Stimulated activated CD8-positive, alpha-beta memory T cell treated with anti-CD3 and anti-CD28 coated beads, Interleukin-15, amount 100 ng/mL, for 24 hours (primary cell): ENCODE results near the gene PTCHD4.

Experiments
- DNase-seq: peaks from one replicate; pipeline ENCODE4 v3.0.0-alpha.2; 2020; ENCODE audit warnings: low read depth

PTCHD4 gene

DNA sequence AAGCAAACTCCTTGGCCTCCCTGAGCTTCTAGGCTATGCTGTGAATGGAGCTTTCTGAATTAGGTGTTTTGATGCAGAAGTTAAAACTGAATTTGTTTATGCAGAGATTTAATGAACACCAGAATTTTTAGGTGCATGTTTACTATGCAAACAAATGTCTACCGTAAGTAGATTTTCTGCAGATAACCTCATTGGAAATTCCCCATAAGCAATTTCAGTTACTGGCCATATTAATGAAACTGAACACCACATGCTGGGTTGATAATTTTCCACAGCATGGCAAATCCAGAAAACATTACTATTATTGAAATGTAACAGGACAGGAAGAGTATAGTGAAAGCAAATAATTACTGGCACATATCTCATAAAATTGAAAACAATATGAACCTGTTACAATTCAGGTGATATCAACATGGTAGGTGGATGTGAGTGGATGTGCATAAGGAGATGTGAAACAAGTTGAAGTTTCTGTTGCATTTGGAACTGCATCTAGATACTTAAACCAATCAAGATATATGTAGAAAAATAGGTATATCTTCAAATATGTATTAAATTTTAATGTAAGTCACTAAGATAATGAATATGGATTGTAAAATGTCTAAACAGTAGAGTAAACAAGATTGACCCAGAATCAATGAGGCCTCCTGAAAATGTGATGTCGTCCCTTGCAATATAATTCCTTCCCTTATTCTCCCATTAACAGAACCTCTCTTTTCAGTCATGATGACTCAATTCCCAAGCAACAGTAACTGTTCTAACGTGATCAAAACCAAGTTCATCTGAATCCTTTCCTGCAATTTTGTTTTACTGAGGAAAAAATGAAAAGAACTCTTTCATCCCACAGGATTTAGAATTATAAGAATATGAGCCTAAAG is 11.0 kb downstream of the PTCHD4 start:
- DNase-seq: no peak

DNA sequence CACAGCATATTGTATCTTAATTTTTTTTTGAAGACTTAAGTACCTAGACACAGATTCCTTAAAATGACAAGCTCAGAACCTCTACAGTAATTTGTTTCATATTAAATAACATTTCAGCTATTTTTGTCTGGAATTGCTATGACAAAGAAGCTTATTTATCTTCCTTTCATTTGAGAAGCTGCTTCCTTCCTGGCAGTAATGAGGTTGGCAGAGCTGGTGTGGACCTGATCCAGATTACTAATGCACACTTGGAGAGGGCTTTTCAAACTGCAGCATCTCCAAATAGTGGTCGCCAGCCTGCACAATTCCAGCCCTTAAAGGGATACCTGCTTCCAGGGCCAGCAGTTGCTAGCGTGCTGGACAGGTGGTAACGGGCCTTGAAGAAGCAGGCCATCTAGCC is 12.1 kb downstream of the PTCHD4 start:
- no peak for DNase-seq

DNA sequence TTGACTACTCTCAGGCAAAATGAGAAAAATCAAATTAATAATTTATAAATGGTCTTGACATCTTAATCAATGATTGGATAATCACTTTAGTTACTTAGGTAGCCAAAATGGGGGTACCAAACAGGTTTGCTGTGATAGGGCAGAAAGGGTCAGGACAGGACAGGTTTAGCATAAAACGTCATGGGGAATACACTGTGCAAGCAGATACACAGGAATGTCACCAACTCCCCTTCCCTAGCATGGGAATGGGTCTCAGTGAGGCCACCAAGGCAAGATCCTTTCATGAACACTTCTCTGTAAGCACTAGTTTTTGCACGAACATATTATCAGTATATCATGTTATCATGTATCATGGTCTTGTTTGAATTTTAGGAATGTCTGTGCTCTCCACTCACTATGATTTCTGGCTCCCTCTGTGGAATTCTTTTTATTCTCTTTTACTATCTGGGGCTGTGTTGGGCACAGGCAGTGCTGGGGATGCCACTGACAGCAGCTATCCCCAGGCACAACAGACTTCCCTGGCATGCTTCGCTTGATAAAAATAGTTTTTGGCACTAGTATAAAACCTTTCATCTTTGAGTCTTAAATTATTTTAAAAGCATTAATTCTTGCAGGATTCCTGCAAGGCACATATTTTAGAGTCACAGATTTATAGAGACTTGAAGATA is 18.3 kb downstream of the PTCHD4 start:
- DNase-seq: no peak

DNA sequence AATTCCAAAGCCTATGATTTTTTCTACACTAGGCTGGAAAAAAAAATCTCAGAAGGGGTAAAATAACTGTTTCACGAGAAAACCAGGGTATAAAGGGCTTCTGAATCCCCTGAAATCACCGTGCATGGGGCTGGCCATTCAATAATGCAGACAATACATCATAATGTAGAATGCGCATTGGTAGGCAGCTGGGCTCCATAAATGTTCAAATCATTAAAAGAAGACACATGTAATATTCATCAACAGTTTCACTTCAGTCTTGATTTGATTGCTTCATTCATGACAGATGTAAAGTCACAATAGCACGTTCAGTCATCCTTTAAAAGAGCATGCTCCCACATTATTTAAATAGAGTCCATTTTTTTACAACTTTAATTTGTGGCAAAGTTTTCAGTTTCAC is 20.5 kb downstream of the PTCHD4 start:
- no peak for DNase-seq

DNA sequence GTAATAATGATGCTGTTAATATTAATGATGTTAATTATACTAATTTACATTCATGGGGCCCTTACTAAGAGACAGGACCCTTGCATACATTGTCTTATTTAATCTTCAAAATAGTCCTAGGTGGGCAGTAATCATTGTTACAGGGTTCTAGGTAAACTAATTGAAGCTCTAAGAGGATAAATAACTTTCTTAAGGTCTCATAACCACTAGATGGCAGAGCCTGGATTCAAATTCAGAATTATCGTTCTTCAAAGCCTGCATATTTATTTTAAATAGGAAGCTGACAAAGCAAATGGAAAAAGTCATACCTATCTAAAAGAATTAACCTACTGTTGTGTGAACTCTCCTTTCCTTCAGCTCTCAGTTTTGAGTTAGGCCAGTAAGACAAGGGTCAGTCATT is 23.5 kb downstream of the PTCHD4 start:
- no peak for DNase-seq

DNA sequence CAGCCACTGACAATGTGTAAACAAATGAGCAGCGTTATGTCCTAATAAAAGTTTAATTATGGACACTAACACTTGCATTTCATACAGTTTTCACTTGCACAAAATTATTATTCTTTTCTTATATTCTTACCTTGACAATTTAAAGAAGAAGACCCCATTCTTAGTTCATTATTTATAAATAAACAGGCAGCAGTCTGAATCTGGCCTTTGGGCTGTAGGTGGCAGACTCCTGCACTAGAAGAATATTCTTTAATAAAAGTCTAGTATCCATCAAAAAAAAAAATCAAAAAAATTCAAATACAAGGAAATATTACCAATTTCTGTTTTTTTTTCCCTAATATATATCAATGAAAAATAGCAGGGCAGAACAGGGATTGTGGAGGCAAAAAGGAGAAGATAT is 24.8 kb downstream of the PTCHD4 start:
- DNase-seq: no peak

DNA sequence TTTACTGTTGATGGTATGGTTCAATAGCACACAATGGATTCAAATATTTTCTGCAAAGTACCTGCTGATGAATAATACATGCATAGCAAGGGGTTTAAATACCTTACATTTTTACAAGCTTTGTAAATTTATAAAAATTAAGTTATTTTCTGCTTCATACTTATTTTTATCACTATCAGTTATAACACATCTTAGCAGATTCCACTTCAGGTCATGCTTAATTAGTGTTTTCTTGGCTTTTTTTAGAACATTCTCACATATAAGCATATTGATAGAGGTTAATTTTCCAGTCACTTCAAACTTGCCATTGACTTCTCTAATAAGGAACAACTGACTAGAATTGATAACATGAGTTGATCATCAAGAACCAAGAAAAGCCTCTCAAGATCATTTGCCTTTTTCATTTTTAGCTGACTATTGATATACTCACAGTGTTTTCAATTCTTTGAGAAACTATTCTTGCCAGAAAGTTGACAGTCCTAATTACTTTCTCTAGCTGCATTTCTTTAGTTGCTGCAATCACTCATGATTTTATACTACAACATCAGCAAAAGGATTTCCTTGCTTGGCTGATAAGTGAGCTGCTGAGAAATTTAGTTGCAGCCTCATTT is 25.8 kb downstream of the PTCHD4 start:
- DNase-seq: no peak

DNA sequence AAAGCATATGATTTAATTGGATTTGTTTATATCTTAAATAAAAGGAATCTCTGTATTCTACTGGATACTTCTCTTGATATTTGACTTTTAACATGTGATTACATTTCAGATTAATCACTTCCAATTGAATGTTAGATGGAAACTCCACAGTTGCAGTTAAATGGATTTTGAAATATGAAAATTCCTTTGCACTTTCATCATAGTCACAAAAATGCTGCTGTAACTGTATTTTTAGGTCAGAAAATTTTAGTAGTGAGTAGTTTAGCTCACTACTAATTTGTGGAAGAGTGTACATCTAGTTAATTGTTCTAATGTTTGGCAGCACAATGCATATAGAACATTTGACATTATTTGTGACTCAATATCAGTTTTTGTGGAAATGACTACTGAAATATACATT is 26.8 kb downstream of the PTCHD4 start:
- no peak for DNase-seq

DNA sequence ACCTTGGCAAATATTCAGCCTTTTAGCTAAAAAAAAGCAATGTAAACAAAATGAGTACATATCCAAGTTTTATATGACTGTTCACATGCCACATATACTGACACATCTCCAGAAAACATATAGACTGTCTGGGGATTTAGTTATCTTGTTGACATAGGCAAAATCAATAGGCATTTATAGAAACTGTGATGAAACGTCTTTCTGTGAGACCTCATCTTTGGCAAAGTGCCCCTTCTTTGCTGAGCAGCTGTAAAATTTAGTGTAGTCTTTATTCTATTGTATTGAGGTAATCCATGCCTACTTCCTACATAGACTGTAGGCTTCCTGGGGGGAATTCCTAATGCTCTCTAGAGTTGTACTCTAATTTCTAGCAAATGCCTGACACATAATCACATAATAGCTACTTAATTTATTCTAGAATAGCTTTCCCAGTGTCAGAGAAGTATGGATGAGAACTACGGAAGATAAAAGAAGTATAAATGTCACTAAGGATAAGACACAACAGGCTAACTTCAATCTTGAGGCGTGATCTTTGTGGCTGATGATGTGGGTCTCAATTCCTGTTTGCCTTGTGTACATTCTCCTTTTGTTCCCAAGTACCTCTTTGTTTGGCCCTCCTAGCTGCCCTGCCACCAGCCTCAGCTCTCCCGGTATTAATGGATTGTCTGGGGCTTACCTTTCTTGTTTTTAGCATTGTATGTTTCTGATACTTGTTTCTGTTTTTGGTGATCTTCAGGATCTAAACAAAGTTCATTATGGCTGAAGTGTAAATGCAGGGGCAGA is 30.6 kb downstream of the PTCHD4 start:
- DNase-seq: no peak

DNA sequence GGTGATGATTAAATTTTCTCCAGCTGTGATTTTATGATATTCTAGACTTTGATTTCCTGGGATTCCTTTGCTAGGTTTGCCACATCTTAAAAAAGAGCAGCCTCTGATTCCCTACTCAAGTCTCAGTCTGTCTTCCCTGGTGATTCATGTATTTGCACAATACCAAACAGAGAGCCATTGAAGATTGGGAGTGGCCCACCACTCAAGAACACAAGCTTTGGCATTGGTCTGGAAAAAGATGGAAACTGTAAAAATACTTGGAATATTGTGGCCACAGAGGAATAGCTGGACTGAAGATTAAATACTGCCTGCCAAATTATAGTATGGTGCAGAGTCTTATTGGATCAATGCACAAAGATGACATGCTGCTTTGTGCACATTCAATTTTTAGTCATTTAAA is 32.9 kb downstream of the PTCHD4 start:
- DNase-seq: no peak

DNA sequence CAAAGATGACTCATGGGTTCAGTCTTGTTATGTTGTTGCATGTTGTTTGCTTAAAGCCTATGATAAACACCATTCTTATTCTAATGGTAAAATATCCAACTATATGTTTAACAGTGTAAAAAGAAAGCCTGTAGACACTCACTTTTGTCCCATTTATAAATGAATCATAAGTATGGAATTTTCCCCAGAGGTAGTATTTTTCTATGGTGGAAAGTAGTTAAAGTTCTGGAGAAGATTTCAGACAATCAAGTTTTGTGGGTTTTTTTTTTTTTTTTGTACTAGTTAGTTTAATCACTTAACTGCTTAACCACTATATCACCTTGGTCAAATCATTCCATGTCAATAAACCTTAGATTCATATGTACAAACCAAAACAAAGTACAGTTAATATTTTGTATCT is 35.8 kb downstream of the PTCHD4 start:
- no peak for DNase-seq

DNA sequence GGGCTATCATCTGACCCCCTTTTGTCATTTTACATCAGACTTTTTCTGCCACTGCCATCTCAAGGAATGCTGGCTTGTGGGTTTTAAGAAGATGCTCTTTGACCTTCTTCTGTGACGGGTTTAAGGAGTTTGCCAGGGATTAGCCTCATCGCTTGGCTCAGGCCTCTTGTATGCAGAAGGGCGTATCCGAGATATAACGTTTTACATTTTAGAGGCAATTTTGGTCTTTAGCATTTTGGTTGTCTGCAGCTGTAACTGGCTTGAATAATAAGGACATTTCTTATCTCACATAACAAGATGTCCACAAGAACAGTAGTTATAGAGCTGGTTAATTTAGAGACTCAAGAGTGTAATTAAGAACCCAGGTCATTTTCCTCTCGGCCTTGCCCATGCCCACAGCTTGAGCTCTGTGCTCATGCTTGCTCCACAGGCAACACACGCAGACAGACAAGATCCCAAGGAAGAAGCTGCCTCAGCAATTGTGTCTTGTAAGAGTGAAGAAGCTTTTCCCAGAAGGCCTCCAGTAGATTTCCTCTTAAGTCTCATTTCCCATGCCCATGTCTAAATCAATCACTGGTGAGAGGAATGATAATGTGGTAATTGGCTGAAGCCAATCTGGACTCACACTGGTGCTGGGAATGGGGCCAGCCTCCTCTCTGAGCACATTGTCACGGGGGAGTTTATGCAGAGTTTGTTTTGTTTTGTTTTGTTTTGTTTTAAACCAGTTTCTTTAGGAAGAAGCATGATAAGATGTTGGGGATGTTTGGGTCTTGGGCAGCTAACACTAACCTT is 36.8 kb downstream of the PTCHD4 start:
- no peak for DNase-seq

DNA sequence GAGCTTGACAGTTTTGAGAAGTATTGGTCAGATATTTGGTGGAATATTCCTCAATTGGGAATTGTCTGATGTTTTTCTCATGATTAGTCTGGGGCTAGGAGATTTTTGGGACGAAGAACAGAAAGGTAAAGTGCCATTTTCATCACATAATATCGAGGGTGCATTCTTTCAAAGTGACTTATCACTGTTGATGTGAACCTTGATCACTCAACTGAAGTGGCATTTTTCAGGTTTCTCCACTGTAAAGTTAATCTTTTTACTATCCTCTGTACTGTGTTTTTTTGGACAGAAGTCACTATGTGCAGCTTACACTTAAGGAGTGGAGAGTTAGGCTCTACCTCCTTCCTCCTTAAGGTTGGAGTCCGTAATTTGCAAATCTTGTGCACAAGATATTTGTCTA is 39.2 kb downstream of the PTCHD4 start:
- no peak for DNase-seq

DNA sequence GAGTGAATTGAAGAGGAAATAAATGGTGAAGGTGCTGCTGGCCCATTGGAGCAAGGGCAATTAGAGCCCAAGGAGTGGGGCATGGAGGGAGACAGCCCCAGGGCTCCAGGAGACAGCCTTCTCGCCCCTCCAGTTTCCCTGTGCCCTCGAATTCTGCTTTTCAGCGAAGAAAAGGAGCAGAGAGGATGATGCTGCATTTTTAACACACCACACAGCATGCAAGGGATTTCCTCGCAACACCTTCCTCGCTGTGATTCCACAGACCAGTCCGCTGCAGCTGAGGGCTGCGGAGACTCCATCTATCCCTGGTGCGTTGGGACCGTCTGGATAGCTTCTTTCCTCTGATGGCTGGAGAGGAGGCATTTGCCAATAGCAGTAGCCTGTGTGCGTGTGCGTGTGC is 41.7 kb downstream of the PTCHD4 start:
- no peak for DNase-seq

DNA sequence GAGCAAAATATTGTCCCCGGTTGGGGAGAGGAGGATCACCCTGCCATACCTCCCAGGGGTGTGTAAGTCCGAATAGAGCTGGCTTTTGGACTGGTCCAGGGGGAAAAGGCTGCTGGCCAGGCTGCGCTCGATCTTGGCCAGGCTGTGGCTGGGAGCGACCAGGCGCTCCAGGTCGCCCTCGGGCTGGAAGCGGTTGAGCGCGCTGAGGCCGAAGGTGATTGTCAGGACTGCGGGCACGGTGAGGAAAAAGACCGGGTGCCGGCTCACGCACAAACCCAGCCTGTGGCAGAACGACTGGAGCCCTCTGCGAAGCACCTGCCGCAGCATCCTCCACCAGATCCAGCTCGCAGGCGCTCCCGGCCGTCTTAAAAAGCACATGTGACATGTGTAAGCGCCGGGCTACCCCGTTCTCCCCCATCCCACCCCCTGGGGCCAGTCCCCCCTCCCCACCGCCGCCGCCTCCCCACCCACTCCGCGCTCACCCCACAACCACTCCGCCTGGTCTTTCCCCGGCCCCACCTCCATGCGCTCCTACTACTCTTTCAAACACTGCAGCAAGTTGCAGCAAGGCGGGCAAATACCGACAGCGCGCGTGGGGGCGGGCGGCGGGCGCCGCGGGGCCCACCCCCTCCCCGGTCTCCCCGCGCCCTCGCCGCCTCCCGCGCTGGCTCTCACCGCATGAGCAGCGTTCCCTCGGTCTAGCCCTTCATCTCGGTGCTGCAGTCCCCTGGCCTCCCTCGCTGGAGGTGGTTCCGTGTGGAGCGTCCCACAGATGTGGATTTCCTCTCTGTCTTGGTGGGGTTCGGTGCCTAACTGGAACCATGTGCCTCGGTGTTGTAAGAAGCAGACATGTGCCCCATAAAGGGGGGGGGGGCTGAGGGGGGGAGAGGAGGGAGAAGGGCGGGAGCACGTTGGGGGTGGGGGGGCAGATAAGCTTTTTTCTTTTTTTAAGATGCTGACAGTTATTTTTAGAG is 42.4 kb downstream of the PTCHD4 start:
- DNase-seq: no peak

DNA sequence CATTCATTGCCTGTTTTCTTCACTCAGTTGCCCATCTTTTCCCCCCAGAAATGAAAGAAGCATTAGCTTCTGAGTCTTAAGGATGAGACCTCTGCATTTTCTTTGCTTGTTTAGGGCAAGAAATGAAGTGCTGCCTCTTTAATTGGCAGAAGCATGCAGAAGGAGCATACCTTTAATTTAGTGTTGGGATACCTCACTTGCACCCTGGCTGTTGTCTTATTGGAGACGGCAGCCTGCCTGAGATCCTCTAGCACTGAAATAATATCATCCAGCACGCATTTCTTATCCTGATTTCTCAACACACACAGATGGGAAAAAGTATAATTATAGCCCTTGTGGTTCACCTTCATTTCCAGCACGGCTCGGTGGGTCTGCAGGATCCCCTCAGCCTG is 43.1 kb downstream of the PTCHD4 start:
- DNase-seq: no peak

DNA sequence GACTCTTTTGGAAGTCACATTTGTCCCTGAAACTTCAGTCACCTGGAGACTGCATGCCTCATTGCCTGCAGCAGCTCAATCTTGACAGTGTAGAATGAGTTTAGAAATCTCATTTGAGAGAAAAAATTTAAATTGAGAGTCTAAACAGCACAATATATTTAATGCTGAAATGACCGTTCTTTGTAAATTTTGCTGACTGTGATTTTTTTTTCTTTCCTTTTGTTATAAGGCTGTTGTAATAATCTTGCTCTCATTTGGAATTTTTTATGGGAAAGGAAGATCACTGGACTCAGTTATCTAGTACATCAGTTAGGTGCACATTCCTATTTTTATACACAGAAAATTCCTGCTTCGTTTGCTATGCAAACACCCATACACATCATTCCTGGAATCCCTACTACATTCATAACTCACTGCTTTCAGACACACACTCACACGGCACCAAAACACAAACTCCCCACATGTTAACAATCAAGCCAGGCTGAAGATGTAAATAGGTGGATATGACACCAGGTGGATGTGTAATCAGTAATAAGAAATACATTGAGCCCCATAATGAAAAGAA is 43.8 kb downstream of the PTCHD4 start:
- no peak for DNase-seq

DNA sequence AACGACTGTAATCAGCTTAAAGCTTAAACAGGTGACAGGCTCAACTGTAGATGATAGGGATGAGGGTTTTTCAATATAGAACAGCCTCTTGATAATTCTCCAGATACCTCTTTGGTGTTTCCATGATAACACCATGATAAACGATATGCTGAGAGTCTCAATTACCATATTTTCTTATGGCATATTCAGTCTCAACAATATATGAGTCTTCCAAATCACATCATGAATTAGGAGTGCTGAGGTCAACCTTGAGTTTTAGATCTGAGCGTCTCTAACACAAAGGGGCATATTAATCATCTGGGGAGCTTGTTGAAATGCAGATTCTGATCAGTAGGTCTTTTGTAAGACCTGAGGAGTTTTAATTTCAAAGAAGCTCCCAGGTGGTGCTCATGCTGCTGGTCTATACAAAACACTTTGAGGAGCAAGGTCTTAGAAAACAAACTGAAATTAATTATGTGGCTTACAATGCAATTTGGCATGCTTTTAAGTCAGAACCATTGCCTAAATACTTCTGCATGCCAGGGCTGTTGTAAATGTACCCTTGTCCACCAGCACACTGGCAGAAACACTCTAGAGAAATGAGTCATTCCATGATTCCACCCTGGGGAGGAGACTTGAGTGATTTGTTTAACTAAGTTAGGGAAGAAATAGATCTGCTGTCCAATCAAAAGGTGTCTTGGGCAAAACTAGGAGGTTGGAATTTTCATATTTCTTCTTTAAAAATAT is 49.6 kb downstream of the PTCHD4 start:
- no peak for DNase-seq
